HG03520 (cell line): Measurements from ENCODE around the gene GCGR.

ENCODE experiments used
- ATAC-seq: cut with Tn5 transposase; IDR thresholded peaks from one replicate; pipeline ENCODE4 v1.9.1; 2021; ENCODE audit warnings: mild to moderate bottlenecking, moderate library complexity; ENCODE audit not compliant: unreplicated experiment

GCGR gene

GRCh38 chr17:81811705-81812570 lies 8.0 kb downstream of the GCGR start:
- no peak for ATAC-seq

- ATAC-seq, result no peak
These were observed 8.8 kb downstream of the GCGR start for GRCh38 chr17:81812571-81813370.

GRCh38 chr17:81813371-81813684 lies 9.4 kb downstream of the GCGR start:
- no peak for ATAC-seq

- ATAC-seq, result no peak
These were observed 10.1 kb downstream of the GCGR start for GRCh38 chr17:81813861-81814683.

GRCh38 chr17:81814748-81815645 lies 11.0 kb downstream of the GCGR start:
- ATAC-seq, result no peak

GRCh38 chr17:81815646-81815986 lies 11.7 kb downstream of the GCGR start:
- no peak for ATAC-seq

- ATAC-seq, result no peak
These were observed 13.8 kb downstream of the GCGR start for GRCh38 chr17:81817758-81818147.

GRCh38 chr17:81819708-81820107 lies 15.8 kb downstream of the GCGR start:
- ATAC-seq, result no peak

GRCh38 chr17:81821147-81821546 lies 17.2 kb downstream of the GCGR start:
- no peak for ATAC-seq

- no peak for ATAC-seq
These were observed 17.8 kb downstream of the GCGR start for GRCh38 chr17:81821603-81822311.

GRCh38 chr17:81822312-81822637 lies 18.3 kb downstream of the GCGR start:
- ATAC-seq, result no peak

- no peak for ATAC-seq
These were observed 19.3 kb downstream of the GCGR start for GRCh38 chr17:81822996-81823819.

GRCh38 chr17:81823820-81824550 lies 20.0 kb downstream of the GCGR start:
- ATAC-seq, result no peak

GRCh38 chr17:81824595-81824994 lies 20.6 kb downstream of the GCGR start:
- no peak for ATAC-seq

GRCh38 chr17:81825841-81826466 lies 22.0 kb downstream of the GCGR start:
- no peak for ATAC-seq

GRCh38 chr17:81828656-81829055 lies 24.7 kb downstream of the GCGR start:
- ATAC-seq, result no peak

- ATAC-seq, result no peak
These were observed 25.9 kb downstream of the GCGR start for GRCh38 chr17:81829858-81830257.

GRCh38 chr17:81831563-81831956 lies 27.6 kb downstream of the GCGR start:
- ATAC-seq, result no peak
